Suppressor macrophage treated with lipopolysaccharide for 1 hour (primary cell): ENCODE results near the gene GRIK4.

Experiments used
- DNase-seq, 3 donors: peaks; one replicate each; pipeline ENCODE4 v3.0.0-alpha.2; 2020 to 2022

Gene GRIK4

GRCh38 chr11:120818097-120818496, 306.5 kb downstream of the GRIK4 start:
- no peak for DNase-seq

GRCh38 chr11:120819003-120819402, 307.5 kb downstream of the GRIK4 start:
- DNase-seq, result peak in 1 of 3 donors; percentile 17

GRCh38 chr11:120819437-120820365, 308.2 kb downstream of the GRIK4 start:
- DNase-seq, result no peak

GRCh38 chr11:120823159-120823558, 311.6 kb downstream of the GRIK4 start:
- no peak for DNase-seq

- no peak for DNase-seq
Observed at GRCh38 chr11:120824242-120824641, 312.7 kb downstream of the GRIK4 start.

GRCh38 chr11:120827198-120827597, 315.6 kb downstream of the GRIK4 start:
- no peak for DNase-seq

- DNase-seq, result no peak
Observed at GRCh38 chr11:120827820-120828219, 316.3 kb downstream of the GRIK4 start.

GRCh38 chr11:120828847-120829246, 317.3 kb downstream of the GRIK4 start:
- DNase-seq, result no peak

- no peak for DNase-seq
Observed at GRCh38 chr11:120830085-120830620, 318.6 kb downstream of the GRIK4 start.

GRCh38 chr11:120832481-120833238, 321.1 kb downstream of the GRIK4 start:
- no peak for DNase-seq

GRCh38 chr11:120834686-120835210, 323.2 kb downstream of the GRIK4 start:
- DNase-seq, result no peak

- peak; percentile 8 to 45 (median 13) for DNase-seq
Observed at GRCh38 chr11:120835601-120836228, 324.2 kb downstream of the GRIK4 start.

- no peak for DNase-seq
Observed at GRCh38 chr11:120837696-120838095, 326.1 kb downstream of the GRIK4 start.

GRCh38 chr11:120839201-120839600, 327.7 kb downstream of the GRIK4 start:
- DNase-seq, result no peak

GRCh38 chr11:120839846-120840402, 328.4 kb downstream of the GRIK4 start:
- peak; percentile 79 to 81 (median 81) for DNase-seq

- no peak for DNase-seq
Observed at GRCh38 chr11:120840661-120841060, 329.1 kb downstream of the GRIK4 start.

- DNase-seq, result no peak
Observed at GRCh38 chr11:120841074-120841473, 329.5 kb downstream of the GRIK4 start.

- DNase-seq, result no peak
Observed at GRCh38 chr11:120842195-120842594, 330.6 kb downstream of the GRIK4 start.

- DNase-seq, result no peak
Observed at GRCh38 chr11:120853435-120853834, 341.9 kb downstream of the GRIK4 start.

- no peak for DNase-seq
Observed at GRCh38 chr11:120854988-120855387, 343.4 kb downstream of the GRIK4 start.

GRCh38 chr11:120857508-120857907, 346.0 kb downstream of the GRIK4 start:
- DNase-seq, result no peak

GRCh38 chr11:120858740-120859139, 347.2 kb downstream of the GRIK4 start:
- no peak for DNase-seq
